ENCODE results near the gene SLC6A13.

SLC6A13 gene

DNA sequence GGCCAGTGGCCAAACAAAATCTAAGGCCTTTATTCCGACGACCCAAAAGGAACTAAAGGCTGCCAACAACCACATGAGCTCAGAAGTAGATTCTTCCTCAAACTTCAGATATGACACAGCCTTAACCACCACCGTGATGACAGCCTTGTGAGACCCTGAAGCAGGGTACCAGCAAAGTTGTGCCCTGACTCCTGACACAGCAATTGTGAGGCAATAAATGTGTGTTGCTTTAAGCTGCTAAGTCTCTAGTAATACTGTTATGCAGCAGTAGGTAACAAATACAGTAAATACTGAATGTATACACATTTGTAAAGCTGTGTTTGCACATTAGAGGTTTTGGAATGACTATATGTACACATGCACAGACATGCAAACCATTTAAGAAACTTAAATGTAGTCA, 10.7 kb upstream of the SLC6A13 start:
- H3K27ac Mint-ChIP-seq = no peak overlapping the region
- H3K27me3 Mint-ChIP-seq = no peaks in the 10 kb centered on the region
- no peaks in the 10 kb centered on the region for H3K9me3 Mint-ChIP-seq
- no peak for DNase-seq
- H3K4me1 Mint-ChIP-seq = no peaks in the 10 kb centered on the region
- peak; percentile 70 for ATAC-seq
- H3K4me3 Mint-ChIP-seq = no peak overlapping the region

DNA sequence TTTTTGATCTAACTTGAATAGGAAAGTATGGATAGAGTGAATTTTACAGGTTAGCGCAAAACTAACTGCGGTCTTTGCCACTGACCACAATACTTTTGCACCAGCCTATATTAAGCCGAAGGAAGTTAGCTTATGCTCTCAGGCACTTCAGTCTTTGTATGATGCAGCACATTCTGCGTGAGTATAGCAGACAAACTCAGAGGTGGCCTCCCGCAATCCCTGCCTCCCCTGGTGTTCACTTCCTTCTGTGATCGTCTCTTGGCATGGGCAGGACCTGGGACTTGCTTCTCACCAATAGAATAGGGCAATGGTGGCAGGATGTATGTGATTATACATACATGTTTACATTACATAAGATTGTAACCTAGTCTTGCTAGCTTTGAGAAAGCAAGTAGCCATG, 10.3 kb upstream of the SLC6A13 start:
- H3K9me3 Mint-ChIP-seq = no peaks in the 10 kb centered on the region
- H3K27me3 Mint-ChIP-seq = no peaks in the 10 kb centered on the region
- DNase-seq (no peak), ATAC-seq (peak; percentile 20)
- no peaks in the 10 kb centered on the region for H3K4me1 Mint-ChIP-seq
- no peak overlapping the region for H3K27ac Mint-ChIP-seq
- H3K4me3 Mint-ChIP-seq = no peak overlapping the region

GRCh38 chr12:271161-271560, 8.5 kb upstream of the SLC6A13 start:
- Mint-ChIP-seq H3K27ac (no peak overlapping the region), H3K4me1 (no peaks in the 10 kb centered on the region)

DNA sequence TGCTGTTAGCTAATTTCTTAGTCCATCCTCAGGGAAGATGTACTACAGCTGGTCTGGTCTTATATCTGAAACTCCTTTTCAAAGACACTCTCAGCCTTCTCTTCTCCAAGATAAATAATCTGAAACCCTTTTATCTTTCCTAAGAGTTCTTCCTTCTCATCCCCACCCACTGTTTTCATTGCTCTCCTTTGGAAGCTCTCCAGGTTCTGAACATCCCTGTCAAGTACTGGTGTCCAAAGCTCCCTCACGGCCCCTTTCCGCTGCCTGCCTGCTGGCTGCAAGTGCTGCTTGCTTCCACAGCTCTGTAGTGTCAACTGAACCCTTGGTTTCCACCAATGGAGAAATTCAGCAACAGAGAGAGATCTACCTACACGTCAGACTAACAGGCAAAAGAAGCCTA, 6.6 kb upstream of the SLC6A13 start:
- H3K4me3 Mint-ChIP-seq = no peak overlapping the region
- H3K27ac Mint-ChIP-seq = no peak overlapping the region
- H3K4me1 Mint-ChIP-seq = peaks cover 11% of the 10 kb centered on the region
- H3K27me3 Mint-ChIP-seq = no peaks in the 10 kb centered on the region
- H3K9me3 Mint-ChIP-seq = no peaks in the 10 kb centered on the region
- ATAC-seq = no peak
- no peak for DNase-seq

More at GRCh38 chr12:271161-271560, 8.5 kb upstream of the SLC6A13 start:
- Mint-ChIP-seq H3K4me3 (no peak overlapping the region), H3K27me3 (no peaks in the 10 kb centered on the region), H3K9me3 (no peaks in the 10 kb centered on the region)
- DNase-seq (no peak), ATAC-seq (no peak)

- H3K9me3 Mint-ChIP-seq = no peaks in the 10 kb centered on the region
- no peak for ATAC-seq
- H3K4me3 Mint-ChIP-seq = no peak overlapping the region
- no peak for DNase-seq
- no peaks in the 10 kb centered on the region for H3K27me3 Mint-ChIP-seq
- H3K4me1 Mint-ChIP-seq = peaks cover 17% of the 10 kb centered on the region
- H3K27ac Mint-ChIP-seq = no peak overlapping the region
These were observed 5.8 kb upstream of the SLC6A13 start for GRCh38 chr12:268483-268840.

DNA sequence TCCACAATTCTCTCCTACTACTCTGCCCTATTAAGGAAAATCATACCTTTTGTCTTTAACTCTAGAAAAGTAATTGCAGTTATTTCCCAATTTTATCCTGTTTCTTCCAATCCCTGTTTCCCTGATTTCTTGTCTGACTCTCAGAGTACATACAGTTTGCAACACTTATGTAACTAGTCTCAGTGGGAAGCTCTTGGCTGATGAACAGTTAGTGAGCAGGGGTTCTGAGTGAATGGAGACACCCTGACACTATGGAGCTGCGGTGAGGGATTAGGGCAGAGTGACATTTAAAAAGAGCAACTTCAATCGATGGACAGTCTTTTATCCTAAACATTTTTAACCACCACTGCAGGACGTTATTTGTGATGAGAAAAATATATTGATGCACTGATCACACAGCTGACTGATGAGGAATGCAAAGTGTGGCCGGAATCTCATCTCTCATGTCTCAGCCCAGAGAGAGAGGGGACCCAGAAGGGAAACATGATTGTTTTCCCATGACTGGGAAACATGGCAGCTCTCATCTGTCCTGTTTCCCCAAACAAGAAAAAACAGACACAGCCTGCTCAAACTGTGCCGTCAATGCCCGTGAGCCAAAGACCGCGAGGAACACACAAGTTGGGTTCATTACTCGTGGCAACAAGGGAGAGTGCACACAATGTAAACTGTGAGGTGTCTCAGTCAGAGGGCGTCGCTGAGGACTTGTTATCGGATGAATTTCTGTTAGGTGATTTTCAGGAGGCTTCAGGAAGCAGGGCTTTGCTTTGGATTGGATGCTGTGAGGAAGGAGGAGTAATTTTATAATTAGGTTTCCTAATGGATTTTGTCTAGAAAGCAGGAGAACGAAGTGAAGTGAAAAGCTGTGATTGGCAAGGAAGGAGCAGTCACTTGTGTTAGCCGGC, 5.2 kb upstream of the SLC6A13 start:
- DNase-seq (no peak), ATAC-seq (peak; percentile 28)
- H3K27me3 Mint-ChIP-seq = no peaks in the 10 kb centered on the region
- peaks cover 17% of the 10 kb centered on the region for H3K4me1 Mint-ChIP-seq
- H3K9me3 Mint-ChIP-seq = no peaks in the 10 kb centered on the region
- H3K27ac Mint-ChIP-seq = no peak overlapping the region
- H3K4me3 Mint-ChIP-seq = no peak overlapping the region

DNA sequence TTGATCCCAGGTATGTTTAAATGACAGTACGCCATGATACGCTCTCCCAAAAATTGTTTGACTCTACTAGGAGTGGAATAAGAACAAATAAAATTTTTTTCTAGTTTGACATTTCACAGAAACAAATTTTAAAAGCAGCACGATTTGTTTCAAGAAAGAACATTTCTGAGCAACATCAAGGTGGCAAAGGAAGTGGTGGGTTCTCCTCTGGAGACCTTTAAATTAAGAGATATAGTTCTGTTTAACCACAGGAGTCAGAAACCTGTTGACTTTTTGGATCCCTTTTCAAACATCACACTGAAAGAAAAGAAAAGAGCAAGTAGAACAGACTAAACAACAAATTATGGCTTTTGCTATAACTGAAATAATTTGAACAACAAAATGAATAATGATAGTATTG, 2.5 kb upstream of the SLC6A13 start:
- ATAC-seq = no peak
- Mint-ChIP-seq H3K27ac (no peak overlapping the region), H3K4me1 (peaks cover 17% of the 10 kb centered on the region), H3K4me3 (no peak overlapping the region), H3K27me3 (no peaks in the 10 kb centered on the region), H3K9me3 (no peaks in the 10 kb centered on the region)
- no peak for DNase-seq

- Mint-ChIP-seq H3K9me3 (no peaks in the 10 kb centered on the region), H3K4me1 (peaks cover 17% of the 10 kb centered on the region), H3K27ac (no peak overlapping the region), H3K4me3 (no peak overlapping the region), H3K27me3 (no peaks in the 10 kb centered on the region)
- DNase-seq (no peak), ATAC-seq (no peak)
These were observed 1.6 kb upstream of the SLC6A13 start for GRCh38 chr12:264269-264668.

DNA sequence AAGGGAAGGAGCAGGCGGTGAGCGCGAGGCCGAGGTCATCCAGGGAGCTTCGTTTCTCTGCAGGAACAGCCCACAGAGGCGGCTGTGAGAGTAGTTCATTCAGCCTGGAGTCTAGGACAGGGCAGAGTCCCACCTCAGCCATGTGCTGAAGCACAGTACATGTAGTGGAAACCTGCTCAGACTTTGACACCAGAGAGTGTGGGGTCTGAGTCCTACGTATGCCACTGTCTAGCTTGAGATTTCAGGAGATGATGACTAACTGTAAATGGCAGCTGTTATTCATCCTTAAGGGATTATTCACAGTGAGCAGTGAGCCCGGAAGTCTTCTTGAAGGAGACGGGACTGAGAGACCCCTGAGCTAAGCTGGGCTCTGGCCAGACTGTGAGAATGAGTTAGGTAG, 938 bp upstream of the SLC6A13 start:
- ATAC-seq (no peak), DNase-seq (no peak)
- Mint-ChIP-seq H3K9me3 (no peaks in the 10 kb centered on the region), H3K4me1 (peaks cover 17% of the 10 kb centered on the region), H3K27me3 (peaks cover 2% of the 10 kb centered on the region), H3K27ac (no peak overlapping the region), H3K4me3 (no peak overlapping the region)

DNA sequence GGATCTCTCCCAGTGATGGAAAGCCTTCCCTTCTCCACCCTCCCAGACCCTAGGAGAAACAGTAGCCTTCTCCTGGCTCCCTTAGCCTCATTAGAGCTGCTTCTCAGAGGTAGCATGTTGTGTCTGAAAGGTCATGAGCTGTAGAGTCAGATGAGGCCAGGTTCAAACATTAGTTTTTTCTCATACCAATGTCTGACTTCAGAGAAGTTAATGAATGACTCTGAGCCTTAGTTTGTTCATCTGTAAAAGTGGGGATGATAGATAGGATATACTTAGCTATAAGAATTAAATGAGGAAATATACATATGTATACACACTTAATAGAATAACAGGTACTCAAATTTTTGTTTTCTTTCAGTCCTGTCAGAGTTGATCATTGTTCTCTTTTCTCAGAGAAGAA, 523 bp downstream of the SLC6A13 start:
- no peak for ATAC-seq
- Mint-ChIP-seq H3K27me3 (peaks cover 16% of the 10 kb centered on the region), H3K27ac (no peak overlapping the region), H3K9me3 (no peaks in the 10 kb centered on the region), H3K4me1 (peaks cover 17% of the 10 kb centered on the region), H3K4me3 (no peak overlapping the region)
- DNase-seq = no peak

DNA sequence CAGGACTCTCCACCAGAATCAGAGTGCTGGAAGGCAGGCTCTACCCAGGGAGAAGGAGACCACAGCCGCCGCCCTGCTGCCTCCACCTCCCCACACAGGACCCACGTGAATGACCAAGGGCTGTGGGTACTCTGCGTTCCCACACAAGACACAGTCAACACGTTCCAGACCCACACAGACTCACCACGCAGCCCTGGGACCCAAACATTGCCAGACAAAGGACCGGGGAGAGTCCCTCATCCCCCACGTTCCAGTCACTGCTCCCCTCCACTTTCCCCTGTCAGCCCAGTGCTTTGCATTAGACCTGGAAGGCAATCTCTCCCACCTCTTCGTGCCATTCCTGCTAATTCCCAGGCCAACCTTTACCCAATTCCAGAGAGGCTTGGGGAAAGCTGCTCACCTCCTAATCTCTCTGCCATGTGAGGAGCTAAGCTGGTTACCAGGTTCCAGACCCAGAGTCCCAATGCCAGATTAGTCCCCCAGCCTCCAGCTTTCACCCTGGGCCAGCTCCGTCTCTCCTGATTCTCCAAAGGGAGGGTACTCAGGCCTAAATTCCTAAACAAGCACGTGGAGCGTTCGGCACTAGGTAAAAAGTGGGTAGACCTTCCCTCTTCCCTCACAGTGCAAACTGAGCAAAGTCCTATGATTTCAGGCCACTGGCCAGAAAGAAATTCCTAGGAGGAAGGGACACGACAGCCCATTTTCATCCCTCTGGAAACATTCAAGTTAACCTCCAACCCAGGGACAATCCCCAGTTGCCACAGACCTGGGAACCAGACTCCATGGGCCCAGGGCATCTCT, 4.9 kb downstream of the SLC6A13 start:
- Mint-ChIP-seq H3K4me1 (no peaks in the 10 kb centered on the region), H3K27me3 (peaks cover 38% of the 10 kb centered on the region), H3K9me3 (no peaks in the 10 kb centered on the region), H3K4me3 (no peak overlapping the region), H3K27ac (no peak overlapping the region)
- ATAC-seq (no peak), DNase-seq (no peak)

DNA sequence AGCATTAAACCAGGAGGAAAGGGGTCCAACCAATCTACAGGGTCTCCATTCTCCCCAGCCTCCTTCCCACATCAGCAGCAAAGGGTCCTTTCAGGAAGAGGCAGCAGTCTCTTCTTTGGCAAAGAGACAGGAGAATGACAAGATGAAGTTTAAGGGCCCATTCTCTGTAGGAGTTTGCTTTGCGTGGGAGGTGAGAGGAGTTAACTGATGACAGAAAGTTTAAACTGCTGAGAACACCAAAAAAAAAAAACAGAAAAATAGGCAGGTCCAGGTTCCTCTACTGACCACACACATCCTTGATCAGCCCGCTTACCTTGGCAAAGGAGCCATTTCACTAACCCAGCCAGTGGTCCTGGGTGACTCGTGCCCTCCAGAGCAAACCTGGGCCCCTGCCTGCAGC, 5.7 kb downstream of the SLC6A13 start:
- H3K4me1 Mint-ChIP-seq = no peaks in the 10 kb centered on the region
- DNase-seq = no peak
- H3K27ac Mint-ChIP-seq = peak overlapping the region in 1 of 2 donors; percentile 5
- H3K9me3 Mint-ChIP-seq = no peaks in the 10 kb centered on the region
- H3K27me3 Mint-ChIP-seq = peaks cover 38% of the 10 kb centered on the region
- no peak for ATAC-seq
- H3K4me3 Mint-ChIP-seq = no peak overlapping the region

- no peak overlapping the region for H3K4me3 Mint-ChIP-seq
- H3K27me3 Mint-ChIP-seq = peaks cover 38% of the 10 kb centered on the region
- DNase-seq (no peak), ATAC-seq (no peak)
- H3K9me3 Mint-ChIP-seq = no peaks in the 10 kb centered on the region
- no peak overlapping the region for H3K27ac Mint-ChIP-seq
- H3K4me1 Mint-ChIP-seq = no peaks in the 10 kb centered on the region
These were observed 6.4 kb downstream of the SLC6A13 start for GRCh38 chr12:256225-256624.

GRCh38 chr12:254912-255311, 7.7 kb downstream of the SLC6A13 start:
- H3K4me1 Mint-ChIP-seq = no peaks in the 10 kb centered on the region
- ATAC-seq (no peak), DNase-seq (no peak)
- H3K27ac Mint-ChIP-seq = no peak overlapping the region
- peaks cover 38% of the 10 kb centered on the region for H3K27me3 Mint-ChIP-seq
- no peaks in the 10 kb centered on the region for H3K9me3 Mint-ChIP-seq
- H3K4me3 Mint-ChIP-seq = no peak overlapping the region

GRCh38 chr12:254039-254438, 8.6 kb downstream of the SLC6A13 start:
- peaks cover 38% of the 10 kb centered on the region for H3K27me3 Mint-ChIP-seq
- no peaks in the 10 kb centered on the region for H3K9me3 Mint-ChIP-seq
- no peaks in the 10 kb centered on the region for H3K4me1 Mint-ChIP-seq
- DNase-seq = no peak
- ATAC-seq = no peak
- no peak overlapping the region for H3K4me3 Mint-ChIP-seq
- no peak overlapping the region for H3K27ac Mint-ChIP-seq

DNA sequence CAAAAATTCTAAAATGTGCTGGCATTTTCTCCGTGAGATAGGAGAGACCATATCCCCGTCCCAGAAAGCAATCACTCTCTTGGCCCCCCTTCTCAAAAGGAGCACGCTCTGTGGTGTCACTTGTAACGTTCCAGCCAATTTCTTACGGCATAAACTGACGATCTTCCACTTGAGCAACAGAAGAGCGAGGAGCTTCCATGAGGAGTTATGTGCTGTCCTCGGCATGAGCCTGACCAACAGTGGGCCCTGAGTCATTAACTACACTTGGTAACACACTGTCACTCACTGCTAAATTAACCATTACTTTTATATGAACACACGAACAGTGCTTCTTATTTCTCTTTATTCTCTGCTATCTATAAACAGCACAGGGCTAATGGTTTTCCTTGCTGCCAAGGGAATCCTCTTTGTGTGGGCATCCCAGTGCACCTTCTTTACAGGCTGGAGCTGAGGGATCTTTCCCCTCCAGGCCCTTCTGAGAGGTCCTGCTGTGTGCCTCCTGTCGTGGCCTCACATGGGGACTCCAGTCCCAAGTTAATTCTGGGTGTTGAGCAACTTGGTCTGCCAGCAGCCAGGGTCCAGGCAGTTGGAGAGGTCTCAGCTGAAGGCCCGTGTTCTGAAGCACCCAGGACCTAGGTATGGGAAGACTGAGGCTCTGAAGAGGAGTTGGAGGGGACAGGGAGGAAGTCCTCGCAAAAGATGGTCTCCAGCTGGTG, 9.4 kb downstream of the SLC6A13 start:
- Mint-ChIP-seq H3K4me1 (no peaks in the 10 kb centered on the region), H3K27ac (no peak overlapping the region), H3K9me3 (peaks cover 0 to under 1% of the 10 kb centered on the region in 2 donors), H3K4me3 (no peak overlapping the region), H3K27me3 (peaks cover 34% of the 10 kb centered on the region)
- no peak for DNase-seq
- no peak for ATAC-seq

All from stimulated activated naive CD8-positive, alpha-beta T cell treated with anti-CD3 and anti-CD28 coated beads, Interleukin-15, amount 100 ng/mL, for 72 hours (primary cell).